Adrenal gland (tissue), 5 donors: Measurements from ENCODE around the gene ERRFI1.

Source experiments
- CTCF ChIP-seq, 6 experiments: fragments of 450-650 bp in 4 of 6; fragments of 200-600 bp in 2 of 6; sonication (generic) in 1 of 6; IDR thresholded peaks; 1 replicate in 5 of 6; 2 replicates in 1 of 6; pipeline versions ENCODE4 v1.5.1 to v1.8.0; 2016 to 2021; ENCODE audit warnings: antibody characterized with exemption in 6 of 6, mild to moderate bottlenecking in 2 of 6, moderate library complexity in 1 of 6
- POLR2A ChIP-seq, 2 donors: fragments of 450-650 bp; IDR thresholded peaks; one replicate each; pipeline ENCODE4 v1.6.1; 2017; ENCODE audit warnings: antibody characterized with exemption in 2 of 2, mild to moderate bottlenecking in 2 of 2, moderate library complexity in 1 of 2
- donor health status: DM: no; HTN: no; CAD: no.

- TF ChIP-seq CTCF (IDR thresholded peaks at IDR 0.05) (no peak), POLR2A (IDR thresholded peaks at IDR 0.05) (no peak)
Observed at GRCh38 chr1:8059161-8059622, 33.1 kb upstream of the ERRFI1 start.
